ENCODE measurements around the gene RCL1.
"Not testable (repeated sequence)": the region's sequence is repeated elsewhere in the genome, so short reads cannot be mapped to it uniquely, and the experiment has no call there.

GRCh38 chr9:4901401-4902134 is 108.8 kb downstream of the RCL1 start:
- TF ChIP-seq POLR2A, CTCF (IDR thresholded peaks at IDR 0.05): not testable (repeated sequence)
